NK-92 (cell line): ENCODE data around the gene SCNN1A.

Experiments
- DNase-seq: peaks from one replicate; lab custom pipeline; 2025; ENCODE audit not compliant: unreplicated experiment; lab: John Stamatoyannopoulos, UW

SCNN1A gene

GRCh38 chr12:6369916-6370575 lies 5.3 kb downstream of the SCNN1A start:
- no peak for DNase-seq

- DNase-seq, result no peak
Measured at GRCh38 chr12:6368906-6369525, 6.3 kb downstream of the SCNN1A start.

GRCh38 chr12:6367969-6368892 lies 7.1 kb downstream of the SCNN1A start:
- DNase-seq, result no peak

GRCh38 chr12:6367065-6367968 lies 8.0 kb downstream of the SCNN1A start:
- no peak for DNase-seq

- DNase-seq, result no peak
Measured at GRCh38 chr12:6364044-6364374, 11.4 kb downstream of the SCNN1A start.

- DNase-seq, result no peak
Measured at GRCh38 chr12:6363330-6364043, 11.9 kb downstream of the SCNN1A start.

GRCh38 chr12:6363010-6363329 lies 12.4 kb downstream of the SCNN1A start:
- DNase-seq, result no peak

GRCh38 chr12:6362403-6362802 lies 13.0 kb downstream of the SCNN1A start:
- no peak for DNase-seq

- no peak for DNase-seq
Measured at GRCh38 chr12:6361834-6362233, 13.5 kb downstream of the SCNN1A start.

- no peak for DNase-seq
Measured at GRCh38 chr12:6360578-6361490, 14.5 kb downstream of the SCNN1A start.

- no peak for DNase-seq
Measured at GRCh38 chr12:6360080-6360571, 15.2 kb downstream of the SCNN1A start.

- no peak for DNase-seq
Measured at GRCh38 chr12:6358881-6359280, 16.5 kb downstream of the SCNN1A start.

GRCh38 chr12:6356374-6356820 lies 19.0 kb downstream of the SCNN1A start:
- no peak for DNase-seq

GRCh38 chr12:6355491-6356373 lies 19.6 kb downstream of the SCNN1A start:
- no peak for DNase-seq

- DNase-seq, result no peak
Measured at GRCh38 chr12:6354495-6355393, 20.6 kb downstream of the SCNN1A start.

- no peak for DNase-seq
Measured at GRCh38 chr12:6352193-6353173, 22.9 kb downstream of the SCNN1A start.
